ENCODE data around the gene TWIST1. TPM values are rescaled to one million over a fixed set of nuclear protein-coding genes. Genes with fewer than 3 reads are reported as not detected.

TWIST1 gene
- total and polyA plus RNA-seq, 2 experiments from 2014 or later: 0.24 TPM

- no peaks in the 10 kb centered on the region for H3K36me3 Mint-ChIP-seq (ENCODE audit: low read depth)
- Histone ChIP-seq H3K4me3 (no peak overlapping the region), H3F3A (replicated peaks; ENCODE audit: low read depth) (no peaks in the 10 kb centered on the region), H3K27me3 (ENCODE audit: insufficient read depth) (no peaks in the 10 kb centered on the region), H4K20me1 (replicated peaks; ENCODE audit: insufficient read depth) (no peaks in the 10 kb centered on the region), H3K27ac (ENCODE audit: low read depth) (no peak overlapping the region), H3K36me3 (ENCODE audit: insufficient read depth) (no peaks in the 10 kb centered on the region), H3K4me1 (ENCODE audit: insufficient read depth) (no peaks in the 10 kb centered on the region), H3K9me2 (ENCODE audit: insufficient read depth) (no peaks in the 10 kb centered on the region), H3K79me2 (replicated peaks; ENCODE audit: insufficient read depth) (no peaks in the 10 kb centered on the region), H2AFZ (no peak overlapping the region), H3K4me2 (no peak overlapping the region)
- no peaks in the 10 kb centered on the region for H3K4me1 Mint-ChIP-seq
- no peaks in the 10 kb centered on the region for H3K9me3 Mint-ChIP-seq
- H3K4me3 Mint-ChIP-seq: no peak overlapping the region
- TF ChIP-seq NANOG (IDR thresholded peaks at IDR 0.05; ENCODE audit: borderline replicate concordance): no peak
- TF ChIP-seq CREB1 (CRISPR knock-in tag; IDR thresholded peaks at IDR 0.05; ENCODE audit: low read depth): no peak
- no peak for TF ChIP-seq ZNF462 (CRISPR knock-in tag; IDR thresholded peaks at IDR 0.05)
- no peak for TF ChIP-seq ZNF331 (CRISPR knock-in tag; IDR thresholded peaks at IDR 0.05; ENCODE audit: low read depth)
- TF ChIP-seq REST (IDR thresholded peaks at IDR 0.05; ENCODE audit: unreplicated experiment): no peak
- TF ChIP-seq STAT1 (IDR thresholded peaks at IDR 0.05; ENCODE audit: unreplicated experiment): no peak
- no peak for TF ChIP-seq JUNB (IDR thresholded peaks at IDR 0.05; ENCODE audit: unreplicated experiment)
- no peak for TF ChIP-seq POLR2AphosphoS5 (IDR thresholded peaks at IDR 0.05; ENCODE audit: low read depth)
- no peak for TF ChIP-seq ETS1 (IDR thresholded peaks at IDR 0.05)
- no peak for TF ChIP-seq EZH2 (IDR thresholded peaks at IDR 0.05; ENCODE audit: low read depth, unreplicated experiment)
- TF ChIP-seq EZH2phosphoT487 (IDR thresholded peaks at IDR 0.05; ENCODE audit: unreplicated experiment): no peak
- no peak for TF ChIP-seq ZNF114 (CRISPR knock-in tag; IDR thresholded peaks at IDR 0.05)
- TF ChIP-seq CTCF (conservative IDR thresholded peaks at IDR 0.05; ENCODE audit: low read depth in 2 of 2): no peak
- DNase-seq (ENCODE audit: low spot score) (no peak), ATAC-seq (no peak)
- no peaks in the 10 kb centered on the region for H3K27me3 Mint-ChIP-seq (ENCODE audit: insufficient read depth, low read depth, poor library complexity)
- H3K27ac Mint-ChIP-seq: no peak overlapping the region
These were observed 11.4 kb upstream of the TWIST1 start for GRCh38 chr7:19128856-19129255.

Measured in GM23338 (cell line).